SK-N-MC (cell line): Measurements from ENCODE around the gene TBC1D1.

Experiments
- EZH2 ChIP-seq: fragments of 200-600 bp; sonication (generic); IDR thresholded peaks from one replicate; pipeline ENCODE4 v1.6.1; 2017; ENCODE audit warnings: antibody characterized with exemption
- POLR2AphosphoS5 ChIP-seq: IDR thresholded peaks from 2 replicates; pipeline ENCODE4 v1.6.1; 2012; ENCODE audit warnings: mild to moderate bottlenecking, low read depth, low read length, borderline replicate concordance

DNA sequence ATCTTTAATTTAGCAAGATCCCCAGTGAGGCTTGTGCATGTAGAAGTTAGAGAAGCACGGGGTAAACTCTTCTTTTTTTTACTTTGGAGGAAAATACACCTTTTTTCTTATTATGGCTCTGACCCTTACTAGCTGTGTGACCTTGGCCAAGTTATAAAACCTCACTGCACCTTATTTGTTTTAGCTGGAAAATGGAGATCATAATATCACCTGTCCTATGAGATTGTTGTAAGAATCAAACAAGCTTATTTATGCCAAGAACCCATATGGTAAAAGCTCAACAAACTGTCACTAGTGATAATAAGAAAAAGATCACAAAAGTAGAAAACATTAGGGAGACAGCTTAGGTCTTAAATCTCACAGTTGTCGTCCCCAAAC, 196.0 kb downstream of the TBC1D1 start:
- TF ChIP-seq POLR2AphosphoS5, result no peak
- TF ChIP-seq EZH2, result no peak
